Measurements from ENCODE around the gene ATXN10.

The ATXN10 gene

DNA sequence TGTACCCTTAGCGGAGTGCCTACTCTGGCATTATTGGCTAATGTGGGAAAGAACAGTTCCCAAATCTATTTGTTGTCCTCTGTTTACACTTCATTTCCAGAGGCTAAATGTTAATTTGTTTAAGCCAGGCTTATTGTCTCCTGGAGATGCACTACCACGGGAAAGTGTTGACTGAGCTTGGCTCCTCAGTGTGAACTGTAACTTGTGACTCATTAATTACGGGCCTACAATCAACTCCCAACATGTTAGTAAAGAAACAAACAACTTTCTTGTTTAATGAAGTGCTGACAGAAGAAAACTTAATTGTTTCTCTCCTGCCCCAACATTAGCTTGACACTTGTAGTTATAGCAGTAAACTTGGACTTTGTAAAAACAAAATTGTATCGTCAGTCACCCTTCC is 130.4 kb downstream of the ATXN10 start:
- Histone ChIP-seq H3F3A (ENCODE audit: insufficient read depth) (0 out of 2 replicates have a peak, but pooled peaks cover 4% of the 10 kb centered on the region), H3K9ac (ENCODE audit: low read length) (no peak overlapping the region), H3K36me3 (ENCODE audit: low read length) (peaks cover 37% of the 10 kb centered on the region), H2AFZ (ENCODE audit: low read depth, low read length, severe bottlenecking) (no peak overlapping the region), H3K4me3 (ENCODE audit: insufficient read depth, low read length, poor library complexity, severe bottlenecking) (no peak overlapping the region), H3K27ac (ENCODE audit: low read depth, low read length) (no peak overlapping the region), H3K4me2 (ENCODE audit: low read depth, low read length, poor library complexity, severe bottlenecking) (no peak overlapping the region), H4K20me1 (ENCODE audit: low read depth, low read length) (no peaks in the 10 kb centered on the region), H3K9me2 (replicated peaks; ENCODE audit: insufficient read depth, low read length) (no peaks in the 10 kb centered on the region), H3K79me2 (ENCODE audit: insufficient read depth, low read length) (no peaks in the 10 kb centered on the region; the same call in 1 of the 2 replicates), H3K27me3 (ENCODE audit: low read length) (no peaks in the 10 kb centered on the region), H3K9me3 (ENCODE audit: insufficient read depth, low read length) (peaks cover under 1% of the 10 kb centered on the region; the same call in 1 of the 2 replicates)
- TF ChIP-seq EZH2phosphoT487 (conservative IDR thresholded peaks at IDR 0.05; ENCODE audit: low read length) = no peak
- TF ChIP-seq, protein P1, sequence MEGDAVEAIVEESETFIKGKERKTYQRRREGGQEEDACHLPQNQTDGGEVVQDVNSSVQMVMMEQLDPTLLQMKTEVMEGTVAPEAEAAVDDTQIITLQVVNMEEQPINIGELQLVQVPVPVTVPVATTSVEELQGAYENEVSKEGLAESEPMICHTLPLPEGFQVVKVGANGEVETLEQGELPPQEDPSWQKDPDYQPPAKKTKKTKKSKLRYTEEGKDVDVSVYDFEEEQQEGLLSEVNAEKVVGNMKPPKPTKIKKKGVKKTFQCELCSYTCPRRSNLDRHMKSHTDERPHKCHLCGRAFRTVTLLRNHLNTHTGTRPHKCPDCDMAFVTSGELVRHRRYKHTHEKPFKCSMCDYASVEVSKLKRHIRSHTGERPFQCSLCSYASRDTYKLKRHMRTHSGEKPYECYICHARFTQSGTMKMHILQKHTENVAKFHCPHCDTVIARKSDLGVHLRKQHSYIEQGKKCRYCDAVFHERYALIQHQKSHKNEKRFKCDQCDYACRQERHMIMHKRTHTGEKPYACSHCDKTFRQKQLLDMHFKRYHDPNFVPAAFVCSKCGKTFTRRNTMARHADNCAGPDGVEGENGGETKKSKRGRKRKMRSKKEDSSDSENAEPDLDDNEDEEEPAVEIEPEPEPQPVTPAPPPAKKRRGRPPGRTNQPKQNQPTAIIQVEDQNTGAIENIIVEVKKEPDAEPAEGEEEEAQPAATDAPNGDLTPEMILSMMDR (IDR thresholded peaks at IDR 0.05; ENCODE audit: insufficient read depth, low read length, poor library complexity, severe bottlenecking) = no peak

GRCh38 chr22:45804319-45804985 is 132.8 kb downstream of the ATXN10 start:
- no peaks in the 10 kb centered on the region for H3K9me3 ChIP-seq (ENCODE audit: insufficient read depth, low read length)
- H3K79me2 ChIP-seq (ENCODE audit: insufficient read depth, low read length) = no peaks in the 10 kb centered on the region
- H3F3A ChIP-seq (ENCODE audit: insufficient read depth) = 0 out of 2 replicates have a peak, but pooled peaks cover 4% of the 10 kb centered on the region
- no peak overlapping the region for H2AFZ ChIP-seq (ENCODE audit: low read depth, low read length, severe bottlenecking)
- no peaks in the 10 kb centered on the region for H4K20me1 ChIP-seq (ENCODE audit: low read depth, low read length)
- H3K9ac ChIP-seq (ENCODE audit: low read length) = no peak overlapping the region
- no peak overlapping the region for H3K4me3 ChIP-seq (ENCODE audit: insufficient read depth, low read length, poor library complexity, severe bottlenecking)
- H3K27ac ChIP-seq (ENCODE audit: low read depth, low read length) = no peak overlapping the region
- no peaks in the 10 kb centered on the region for H3K9me2 ChIP-seq (replicated peaks; ENCODE audit: insufficient read depth, low read length)
- H3K4me2 ChIP-seq (ENCODE audit: low read depth, low read length, poor library complexity, severe bottlenecking) = no peak overlapping the region
- no peak for TF ChIP-seq EZH2phosphoT487 (conservative IDR thresholded peaks at IDR 0.05; ENCODE audit: low read length)
- peaks cover 16% of the 10 kb centered on the region for H3K36me3 ChIP-seq (ENCODE audit: low read length)
- H3K27me3 ChIP-seq (ENCODE audit: low read length) = no peaks in the 10 kb centered on the region

GRCh38 chr22:45804986-45805325 is 133.3 kb downstream of the ATXN10 start:
- H3F3A ChIP-seq (ENCODE audit: insufficient read depth) = 0 out of 2 replicates have a peak, but pooled peaks cover under 1% of the 10 kb centered on the region
- H3K9me2 ChIP-seq (replicated peaks; ENCODE audit: insufficient read depth, low read length) = no peaks in the 10 kb centered on the region
- H4K20me1 ChIP-seq (ENCODE audit: low read depth, low read length) = no peaks in the 10 kb centered on the region
- H2AFZ ChIP-seq (ENCODE audit: low read depth, low read length, severe bottlenecking) = no peak overlapping the region
- H3K9me3 ChIP-seq (ENCODE audit: insufficient read depth, low read length) = no peaks in the 10 kb centered on the region
- H3K27me3 ChIP-seq (ENCODE audit: low read length) = no peaks in the 10 kb centered on the region
- no peak overlapping the region for H3K4me2 ChIP-seq (ENCODE audit: low read depth, low read length, poor library complexity, severe bottlenecking)
- TF ChIP-seq, protein P1 (IDR thresholded peaks at IDR 0.05; ENCODE audit: insufficient read depth, low read length, poor library complexity, severe bottlenecking) = no peak
- TF ChIP-seq EZH2phosphoT487 (conservative IDR thresholded peaks at IDR 0.05; ENCODE audit: low read length) = no peak
- H3K9ac ChIP-seq (ENCODE audit: low read length) = no peak overlapping the region
- peaks cover 11% of the 10 kb centered on the region; the same call in 1 of the 2 replicates for H3K36me3 ChIP-seq (ENCODE audit: low read length)
- no peak overlapping the region for H3K4me3 ChIP-seq (ENCODE audit: insufficient read depth, low read length, poor library complexity, severe bottlenecking)
- no peaks in the 10 kb centered on the region for H3K79me2 ChIP-seq (ENCODE audit: insufficient read depth, low read length)
- no peak overlapping the region for H3K27ac ChIP-seq (ENCODE audit: low read depth, low read length)

DNA sequence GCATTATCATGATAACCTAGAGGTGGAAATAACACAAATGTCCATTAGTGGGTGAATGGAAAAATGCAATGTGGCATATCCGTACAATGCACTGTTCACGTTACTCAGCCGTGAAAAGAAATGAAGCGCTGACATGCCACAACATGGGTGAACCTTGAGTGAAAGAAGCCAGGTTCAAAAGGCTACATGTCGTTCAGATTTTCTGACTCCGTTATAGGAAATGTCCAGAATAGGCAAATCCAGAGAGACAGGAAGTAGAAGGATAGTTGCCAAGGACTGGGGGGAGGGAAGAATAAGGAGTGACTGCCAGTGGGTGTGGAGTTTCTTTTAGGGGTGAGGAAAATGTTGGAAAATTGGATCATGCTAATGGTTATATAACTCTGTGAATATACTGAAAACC is 133.8 kb downstream of the ATXN10 start:
- H2AFZ ChIP-seq (ENCODE audit: low read depth, low read length, severe bottlenecking) = no peak overlapping the region
- no peak overlapping the region for H3K4me3 ChIP-seq (ENCODE audit: insufficient read depth, low read length, poor library complexity, severe bottlenecking)
- no peaks in the 10 kb centered on the region for H3K27me3 ChIP-seq (ENCODE audit: low read length)
- H3K79me2 ChIP-seq (ENCODE audit: insufficient read depth, low read length) = no peaks in the 10 kb centered on the region
- H4K20me1 ChIP-seq (ENCODE audit: low read depth, low read length) = no peaks in the 10 kb centered on the region
- H3K4me2 ChIP-seq (ENCODE audit: low read depth, low read length, poor library complexity, severe bottlenecking) = no peak overlapping the region
- no peak overlapping the region for H3K9ac ChIP-seq (ENCODE audit: low read length)
- no peak for TF ChIP-seq EZH2phosphoT487 (conservative IDR thresholded peaks at IDR 0.05; ENCODE audit: low read length)
- TF ChIP-seq, protein P1 (IDR thresholded peaks at IDR 0.05; ENCODE audit: insufficient read depth, low read length, poor library complexity, severe bottlenecking) = no peak
- H3K36me3 ChIP-seq (ENCODE audit: low read length) = peaks cover 9% of the 10 kb centered on the region; the same call in 1 of the 2 replicates
- H3K27ac ChIP-seq (ENCODE audit: low read depth, low read length) = no peak overlapping the region
- H3K9me3 ChIP-seq (ENCODE audit: insufficient read depth, low read length) = no peaks in the 10 kb centered on the region
- H3F3A ChIP-seq (ENCODE audit: insufficient read depth) = no peaks in the 10 kb centered on the region
- H3K9me2 ChIP-seq (replicated peaks; ENCODE audit: insufficient read depth, low read length) = no peaks in the 10 kb centered on the region
